Kidney (tissue), 22 donors: ENCODE results near the gene SIGMAR1. TPM values are rescaled to one million over a fixed set of nuclear protein-coding genes. Genes with fewer than 3 reads are reported as not detected.

Experiments used
- DNase-seq, 5 donors: peaks; one replicate each; pipeline ENCODE4 v3.0.0-alpha.2; 2013 to 2020
- FAIRE-seq: peaks from 2 replicates; lab custom pipeline; 2012; peaks lifted over from hg19 to GRCh38; lab: Jason Lieb, UNC
- H3K27ac ChIP-seq, 2 donors: one replicate each; pipeline ENCODE4 v1.7.0; 2013; ENCODE audit warnings: low read depth in 2 of 2, low read length in 2 of 2, inconsistent platforms in 1 of 2
- H3K27me3 ChIP-seq: one replicate; pipeline ENCODE4 v1.7.1; 2013; ENCODE audit warnings: low read length, inconsistent platforms; ENCODE audit not compliant: control insufficient read depth, insufficient read depth
- H3K36me3 ChIP-seq, 3 donors: one replicate each; pipeline versions ENCODE4 v1.7.0 to v1.7.1; 2013; ENCODE audit warnings: low read length in 3 of 3, control low read depth in 1 of 3, inconsistent platforms in 1 of 3; ENCODE audit not compliant: insufficient read depth in 3 of 3, control insufficient read depth in 2 of 3
- H3K4me1 ChIP-seq, 3 donors: one replicate each; pipeline versions ENCODE4 v1.7.0 to v1.7.1; 2013; ENCODE audit warnings: low read length in 3 of 3, inconsistent platforms in 1 of 3, low read depth in 1 of 3; ENCODE audit not compliant: control insufficient read depth in 2 of 3, insufficient read depth in 2 of 3
- H3K4me3 ChIP-seq, 3 donors: one replicate each; pipeline versions ENCODE4 v1.7.0 to v1.8.1; 2013; ENCODE audit warnings: low read length in 3 of 3, control low read depth in 1 of 3, inconsistent platforms in 1 of 3
- H3K9ac ChIP-seq, 3 donors: one replicate each; pipeline versions ENCODE4 v1.7.0 to v1.7.1; 2013; ENCODE audit warnings: low read length in 3 of 3, control low read depth in 1 of 3, inconsistent platforms in 1 of 3
- H3K9me3 ChIP-seq, 3 donors: one replicate each; pipeline versions ENCODE4 v1.7.0 to v1.7.1; 2013; ENCODE audit warnings: low read length in 3 of 3, control low read depth in 1 of 3, inconsistent platforms in 1 of 3; ENCODE audit not compliant: control insufficient read depth in 2 of 3, insufficient read depth in 1 of 3
- CTCF ChIP-seq: IDR thresholded peaks from 3 replicates; pipeline ENCODE4 v1.5.1; 2012; ENCODE audit warnings: mild to moderate bottlenecking, moderate library complexity, borderline replicate concordance; ENCODE audit not compliant: insufficient read depth; ENCODE audit errors: extremely low read depth
- intact Hi-C: fragments of 100-400 bp; cut with DNase I; formaldehyde crosslinking; loops from one replicate; pipeline ENCODE4 v1.11.1; 2022
- long read RNA-seq, 10 donors: library from polyadenylated mRNA in 1 of 10; unstranded in 1 of 10; transcript quantifications; one replicate each; pipeline ENCODE4 v2.0.0 and lab custom pipeline, GENCODE V29; 2021 to 2026
- polyA plus RNA-seq: library from polyadenylated mRNA; stranded (reverse); fragments of 350-450 nt; fragmentation: Illumina TruSeq; extraction: RNeasy Lipid Tissue Mini Kit (QIAGEN cat#74804); gene quantifications from one replicate; pipeline ENCODE4 v1.2.3, GENCODE V29; 2014; ENCODE audit warnings: low read depth, low replicate concordance; ENCODE audit not compliant: insufficient read depth
- total RNA-seq: library from RNA; stranded (reverse); fragmentation: NEBNext Ultra II Directional; extraction: Animal tissue kit (Norgen Biotek cat#: 25700); gene quantifications from one replicate; pipeline ENCODE4 v1.2.1, GENCODE V29; 2021
- donor health status: control.
- donor health status: control.
- donor health status: control.
- donor health status: control.
- donor health status: control.
- donor health status: DM: yes; HTN: yes; CAD: no.
- donor health status: Normal renal cell carcinoma (clear cell type).

SIGMAR1 gene
- total RNA-seq (40.6 TPM), polyA plus RNA-seq (43.3 TPM)
- long read RNA-seq, donor 1, transcript SIGMAR1-201 (4 exons, 1,656 nt): major isoform, 13 of 14 reads
- long read RNA-seq, donor 1, partial matches to known transcripts: 0 of 14 reads
- long read RNA-seq, donor 1, other reads (novel, unspliced or antisense): 0 of 14 reads
- long read RNA-seq, donor 2, transcript SIGMAR1-201 (4 exons, 1,656 nt): major isoform, 9 of 12 reads
- long read RNA-seq, donor 2, partial matches to known transcripts: 0 of 12 reads
- long read RNA-seq, donor 2, other reads (novel, unspliced or antisense): 0 of 12 reads
- long read RNA-seq, donor 3, transcript SIGMAR1-201 (4 exons, 1,656 nt): major isoform, 17 of 20 reads
- long read RNA-seq, donor 3, partial matches to known transcripts: 0 of 20 reads
- long read RNA-seq, donor 3, other reads (novel, unspliced or antisense): 0 of 20 reads
- long read RNA-seq, donor 4, transcript SIGMAR1-201 (4 exons, 1,656 nt): major isoform, 21 of 28 reads
- long read RNA-seq, donor 4, transcript SIGMAR1-203 (3 exons, 1,743 nt): minor isoform, 5 of 28 reads
- long read RNA-seq, donor 4, partial matches to known transcripts: 0 of 28 reads
- long read RNA-seq, donor 4, other reads (novel, unspliced or antisense): 0 of 28 reads
- long read RNA-seq, donor 5, partial matches to known transcripts: 0 of 2 reads
- long read RNA-seq, donor 5, other reads (novel, unspliced or antisense): 0 of 2 reads
- long read RNA-seq, donor 6, transcript SIGMAR1-201 (4 exons, 1,656 nt): major isoform, 6 of 7 reads
- long read RNA-seq, donor 6, partial matches to known transcripts: 0 of 7 reads
- long read RNA-seq, donor 6, other reads (novel, unspliced or antisense): 0 of 7 reads
- long read RNA-seq, donor 7, transcript SIGMAR1-201 (4 exons, 1,656 nt): major isoform, 29 of 47 reads
- long read RNA-seq, donor 7, partial matches to known transcripts: 0 of 47 reads
- long read RNA-seq, donor 7, other reads (novel, unspliced or antisense): 15 of 47 reads
- long read RNA-seq, donor 8, transcript SIGMAR1-201 (4 exons, 1,656 nt): major isoform, 18 of 21 reads
- long read RNA-seq, donor 8, partial matches to known transcripts: 0 of 21 reads
- long read RNA-seq, donor 8, other reads (novel, unspliced or antisense): 0 of 21 reads
- long read RNA-seq, donor 9, transcript SIGMAR1-201 (4 exons, 1,656 nt): major isoform, 12 of 14 reads
- long read RNA-seq, donor 9, partial matches to known transcripts: 0 of 14 reads
- long read RNA-seq, donor 9, other reads (novel, unspliced or antisense): 0 of 14 reads
- long read RNA-seq, donor 10, transcript SIGMAR1-201 (4 exons, 1,656 nt): major isoform, 8 of 10 reads
- long read RNA-seq, donor 10, partial matches to known transcripts: 0 of 10 reads
- long read RNA-seq, donor 10, other reads (novel, unspliced or antisense): 0 of 10 reads

DNA sequence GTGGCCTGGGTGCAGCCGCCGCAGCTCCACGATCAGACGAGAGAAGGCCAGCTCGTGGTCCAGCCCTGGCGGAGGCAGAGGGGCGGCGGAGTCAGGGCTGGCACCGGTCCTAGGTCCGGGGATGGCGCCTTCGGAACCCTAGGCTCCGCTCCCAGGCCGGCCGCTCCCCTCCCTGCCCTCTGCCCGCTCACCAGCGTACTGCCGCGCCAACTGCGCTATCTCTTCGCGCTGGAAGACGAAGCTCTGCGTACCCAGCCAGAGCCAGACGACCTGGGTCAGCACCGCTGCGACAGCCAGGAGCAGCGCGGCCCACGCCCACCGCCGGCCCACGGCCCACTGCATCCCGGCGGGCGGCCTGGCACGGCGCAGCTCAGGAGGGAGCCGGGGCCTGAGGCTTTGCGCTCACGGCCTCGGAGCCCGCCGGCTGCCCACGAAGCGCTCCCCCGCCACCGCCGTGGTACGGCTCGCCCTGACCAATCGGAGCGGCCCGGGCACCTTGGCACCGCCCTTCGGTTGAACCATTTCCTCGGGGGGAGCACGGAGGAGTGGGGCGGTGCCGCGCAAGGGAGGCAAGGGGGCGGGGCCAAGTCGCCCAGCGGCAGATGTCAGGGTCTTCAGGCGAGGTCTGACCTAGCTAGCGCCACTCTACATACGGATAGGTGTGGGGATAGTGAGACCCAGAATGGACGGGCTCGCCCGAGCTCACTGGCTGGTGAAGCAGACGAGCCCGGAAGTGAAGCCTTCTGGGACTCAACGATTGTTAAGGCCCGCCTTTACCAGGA, at the start of gene SIGMAR1:
SIGMAR1 (minus strand) TSS at position 432 of the 782 bp plus-strand sequence; CDS start at position 342, 90 bp downstream.
- DNase-seq: peak; percentile 95 to 97 (median 97)
- no peak for TF ChIP-seq CTCF
- Histone ChIP-seq H3K9me3 (no peaks in the 10 kb centered on the region), H3K4me3 (peak within 1 kb of the TSS; percentile 80 to 88 (median 85)), H3K27me3 (no peaks in the 10 kb centered on the region), H3K4me1 (peaks cover 0 to 21% (median 2%) of the 10 kb centered on the region in 3 donors), H3K27ac (peak within 1 kb of the TSS; percentile 74 to 87), H3K9ac (peak within 1 kb of the TSS; percentile 78 to 90 (median 89)), H3K36me3 (peaks cover 2 to 7% (median 2%) of the 10 kb centered on the region in 3 donors)
- FAIRE-seq: no peak
- intact Hi-C loops: no loop called here

GRCh38 chr9:34686732-34687131, 49.1 kb upstream of the SIGMAR1 start:
- intact Hi-C loops: no loop called here
- Histone ChIP-seq H3K4me1 (no peaks in the 10 kb centered on the region), H3K4me3 (no peak overlapping the region), H3K27ac (no peak overlapping the region), H3K9me3 (no peaks in the 10 kb centered on the region), H3K36me3 (no peaks in the 10 kb centered on the region), H3K9ac (no peak overlapping the region), H3K27me3 (no peaks in the 10 kb centered on the region)
- DNase-seq (no peak), FAIRE-seq (no peak)
- no peak for TF ChIP-seq CTCF

GRCh38 chr9:34686231-34686630, 48.6 kb upstream of the SIGMAR1 start:
- no peak for FAIRE-seq

More at GRCh38 chr9:34686231-34686630, 48.6 kb upstream of the SIGMAR1 start:
- intact Hi-C loops: no loop called here
- Histone ChIP-seq H3K4me3 (no peak overlapping the region), H3K27ac (no peak overlapping the region), H3K36me3 (no peaks in the 10 kb centered on the region), H3K9me3 (no peaks in the 10 kb centered on the region), H3K9ac (no peak overlapping the region), H3K4me1 (no peaks in the 10 kb centered on the region), H3K27me3 (no peaks in the 10 kb centered on the region)
- no peak for TF ChIP-seq CTCF
- no peak for DNase-seq
